HUES48 (cell line): Measurements from ENCODE around the gene GRIN3A.

ENCODE experiments used
- H3K27ac ChIP-seq: one replicate; pipeline ENCODE4 v1.7.0; 2013; ENCODE audit warnings: low read depth, low read length, inconsistent platforms
- H3K27me3 ChIP-seq: 2 replicates; pipeline ENCODE4 v1.6.1; 2013; ENCODE audit warnings: mild to moderate bottlenecking, low read length; ENCODE audit not compliant: control insufficient read depth, insufficient read depth
- H3K36me3 ChIP-seq: 2 replicates; pipeline ENCODE4 v1.6.1; 2013; ENCODE audit warnings: low read length; ENCODE audit not compliant: control insufficient read depth, insufficient read depth
- H3K4me1 ChIP-seq: 2 replicates; pipeline ENCODE4 v1.6.1; 2013; ENCODE audit warnings: mild to moderate bottlenecking, low read length; ENCODE audit not compliant: control insufficient read depth, insufficient read depth
- H3K4me3 ChIP-seq: 2 replicates; pipeline ENCODE4 v1.5.1; 2013; ENCODE audit warnings: mild to moderate bottlenecking, low read depth, low read length
- H3K9ac ChIP-seq: 2 replicates; pipeline ENCODE4 v1.6.1; 2013; ENCODE audit warnings: mild to moderate bottlenecking, low read depth, low read length, moderate library complexity
- H3K9me3 ChIP-seq: 2 replicates; pipeline ENCODE4 v1.6.1; 2013; ENCODE audit warnings: low read length; ENCODE audit not compliant: control insufficient read depth, insufficient read depth

Gene GRIN3A

GRCh38 chr9:101738566-101739183, at the start of gene GRIN3A:
Gene GRIN3A (minus strand): TSS chr9:101738647. CDS start chr9:101737979, 668 bp downstream.
- peak within 1 kb of the TSS; percentile 67 for H3K4me3 ChIP-seq
- H3K27ac ChIP-seq = no peak within 1 kb of the TSS
- no peaks in the 10 kb centered on the region for H3K36me3 ChIP-seq
- H3K27me3 ChIP-seq = peaks cover 53% of the 10 kb centered on the region
- H3K9ac ChIP-seq = no peak within 1 kb of the TSS
- no peaks in the 10 kb centered on the region for H3K9me3 ChIP-seq
- H3K4me1 ChIP-seq = peaks cover 31% of the 10 kb centered on the region

- no peaks in the 10 kb centered on the region for H3K9me3 ChIP-seq
- no peaks in the 10 kb centered on the region for H3K36me3 ChIP-seq
- H3K27ac ChIP-seq = no peak overlapping the region
- H3K4me1 ChIP-seq = no peaks in the 10 kb centered on the region
- H3K9ac ChIP-seq = no peak overlapping the region
- H3K27me3 ChIP-seq = no peaks in the 10 kb centered on the region
- H3K4me3 ChIP-seq = no peak overlapping the region
Observed at GRCh38 chr9:101787891-101788290, 49.4 kb upstream of the GRIN3A start.

GRCh38 chr9:101778332-101778731, 39.9 kb upstream of the GRIN3A start:
- no peak overlapping the region for H3K4me3 ChIP-seq
- no peak overlapping the region for H3K9ac ChIP-seq
- H3K4me1 ChIP-seq = peaks cover 3% of the 10 kb centered on the region; the same call in 1 of the 2 replicates
- no peaks in the 10 kb centered on the region for H3K27me3 ChIP-seq
- H3K36me3 ChIP-seq = no peaks in the 10 kb centered on the region
- H3K27ac ChIP-seq = no peak overlapping the region
- no peaks in the 10 kb centered on the region for H3K9me3 ChIP-seq

DNA sequence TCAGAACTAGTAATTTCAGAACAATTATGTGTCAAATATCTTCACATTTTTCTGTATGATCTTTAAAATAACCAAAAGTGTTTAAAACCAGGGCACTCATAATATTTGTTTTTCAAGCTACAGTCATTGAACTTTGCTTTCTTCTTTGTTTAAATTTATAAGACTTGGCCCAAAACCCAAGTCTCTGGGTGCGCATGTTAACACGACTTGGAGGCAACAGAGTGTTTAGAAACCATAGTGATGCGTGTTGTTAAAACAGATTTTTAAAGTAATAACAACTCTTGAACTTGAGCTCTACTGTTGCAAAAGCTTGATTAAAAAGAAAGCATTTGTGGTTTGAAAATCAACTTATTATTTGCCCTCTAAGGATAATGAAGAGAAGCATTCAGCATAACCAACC, 26.0 kb upstream of the GRIN3A start:
- H3K9me3 ChIP-seq = no peaks in the 10 kb centered on the region
- H3K27me3 ChIP-seq = no peaks in the 10 kb centered on the region
- no peaks in the 10 kb centered on the region for H3K36me3 ChIP-seq
- H3K4me3 ChIP-seq = no peak overlapping the region
- H3K4me1 ChIP-seq = no peaks in the 10 kb centered on the region
- no peak overlapping the region for H3K27ac ChIP-seq
- no peak overlapping the region for H3K9ac ChIP-seq

DNA sequence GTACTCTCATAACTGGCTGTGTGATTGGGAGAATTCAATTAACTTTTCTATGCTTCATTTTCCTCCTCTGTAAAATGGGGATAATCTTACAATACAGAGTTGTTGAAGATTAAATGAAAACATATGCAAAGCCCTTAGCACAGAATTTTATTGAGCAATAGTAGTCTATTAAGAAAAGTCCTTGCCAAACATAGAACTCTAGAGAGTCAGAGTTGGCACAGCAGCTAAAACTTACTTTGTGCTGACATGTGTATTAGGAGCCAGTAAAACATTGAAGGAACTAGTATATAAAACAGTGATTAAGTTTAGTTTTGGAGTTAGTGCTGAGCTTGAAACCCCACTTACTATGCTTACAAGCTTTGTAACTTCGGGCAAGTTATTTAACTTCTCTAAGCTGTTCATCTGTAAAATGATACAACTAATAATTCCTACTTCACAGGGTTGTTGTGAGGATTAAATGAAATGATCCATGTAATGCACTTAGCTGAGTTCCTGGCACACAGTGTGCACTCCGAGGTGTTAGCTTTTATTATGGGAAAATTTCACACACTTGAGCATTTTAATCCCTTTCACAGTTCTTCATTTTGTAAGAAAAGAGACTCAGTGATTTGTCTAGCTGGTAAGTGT, 20.0 kb upstream of the GRIN3A start:
- Histone ChIP-seq H3K9me3 (no peaks in the 10 kb centered on the region), H3K27me3 (no peaks in the 10 kb centered on the region), H3K9ac (no peak overlapping the region), H3K36me3 (no peaks in the 10 kb centered on the region), H3K27ac (no peak overlapping the region), H3K4me3 (no peak overlapping the region), H3K4me1 (no peaks in the 10 kb centered on the region)

DNA sequence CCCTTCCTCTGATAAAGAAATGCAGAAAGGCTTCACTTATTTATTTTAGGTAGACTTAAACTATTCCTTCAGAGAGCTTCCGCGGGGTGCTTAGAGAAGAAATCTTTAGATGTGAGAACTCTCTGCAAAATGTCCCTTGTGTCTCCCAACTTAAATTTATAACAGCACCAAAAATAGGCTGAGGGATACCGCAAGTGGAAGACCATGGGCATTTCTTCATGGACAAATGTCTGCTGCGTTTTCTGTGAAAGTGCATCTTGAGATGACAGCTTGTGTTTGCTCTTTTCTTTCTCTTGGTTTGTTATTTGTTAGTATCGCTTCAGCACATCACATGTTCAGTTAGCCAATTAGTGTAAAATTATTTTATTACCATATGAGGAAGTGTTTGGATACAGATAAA, 15.3 kb upstream of the GRIN3A start:
- Histone ChIP-seq H3K36me3 (no peaks in the 10 kb centered on the region), H3K4me1 (no peaks in the 10 kb centered on the region), H3K4me3 (no peak overlapping the region), H3K9ac (no peak overlapping the region), H3K27ac (no peak overlapping the region), H3K9me3 (no peaks in the 10 kb centered on the region), H3K27me3 (no peaks in the 10 kb centered on the region)

DNA sequence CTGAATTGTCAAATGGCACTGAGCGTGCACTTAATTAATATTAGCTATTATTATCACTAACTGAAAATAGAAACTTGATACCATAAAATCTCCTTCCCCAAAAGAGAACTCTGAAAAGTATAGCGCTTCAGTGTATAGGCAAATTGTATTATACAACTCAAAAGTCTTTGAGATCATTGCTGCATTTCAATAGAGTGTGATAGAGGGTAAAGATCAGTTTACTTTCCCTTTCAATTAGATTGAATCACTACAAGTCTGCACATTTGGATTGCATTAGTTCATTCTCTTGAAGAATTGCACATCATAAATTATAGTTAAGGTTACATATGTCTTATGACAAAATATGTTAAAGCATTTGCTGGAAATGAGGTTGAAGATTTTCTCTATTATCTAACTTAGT, 13.4 kb upstream of the GRIN3A start:
- Histone ChIP-seq H3K27ac (no peak overlapping the region), H3K4me3 (no peak overlapping the region), H3K36me3 (no peaks in the 10 kb centered on the region), H3K27me3 (no peaks in the 10 kb centered on the region), H3K4me1 (no peaks in the 10 kb centered on the region), H3K9me3 (no peaks in the 10 kb centered on the region), H3K9ac (no peak overlapping the region)

DNA sequence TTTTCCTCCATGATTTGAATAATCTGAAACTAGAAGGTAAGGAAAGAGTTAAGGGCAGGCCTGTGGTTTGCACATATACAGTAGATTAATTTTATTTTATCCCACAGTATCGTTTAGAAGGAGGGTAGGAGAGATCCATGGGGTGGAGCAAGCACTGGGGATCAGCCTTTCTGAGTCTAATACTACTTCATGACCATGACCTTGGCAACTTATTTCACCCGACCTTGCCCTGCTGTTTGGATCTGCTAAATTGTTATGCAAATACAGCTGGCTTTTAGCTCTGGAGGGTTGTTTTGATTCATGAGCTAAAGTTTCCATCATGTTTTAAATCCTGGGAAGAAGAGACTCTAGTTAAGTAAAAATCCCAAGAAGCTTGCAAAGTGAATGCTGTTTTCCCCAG, 864 bp upstream of the GRIN3A start:
- H3K36me3 ChIP-seq = no peaks in the 10 kb centered on the region
- no peak overlapping the region for H3K9ac ChIP-seq
- H3K27ac ChIP-seq = no peak overlapping the region
- no peaks in the 10 kb centered on the region for H3K9me3 ChIP-seq
- peak overlapping the region; percentile 67; the same call in 1 of the 2 replicates for H3K4me3 ChIP-seq
- peaks cover 31% of the 10 kb centered on the region for H3K4me1 ChIP-seq
- peaks cover 53% of the 10 kb centered on the region for H3K27me3 ChIP-seq

DNA sequence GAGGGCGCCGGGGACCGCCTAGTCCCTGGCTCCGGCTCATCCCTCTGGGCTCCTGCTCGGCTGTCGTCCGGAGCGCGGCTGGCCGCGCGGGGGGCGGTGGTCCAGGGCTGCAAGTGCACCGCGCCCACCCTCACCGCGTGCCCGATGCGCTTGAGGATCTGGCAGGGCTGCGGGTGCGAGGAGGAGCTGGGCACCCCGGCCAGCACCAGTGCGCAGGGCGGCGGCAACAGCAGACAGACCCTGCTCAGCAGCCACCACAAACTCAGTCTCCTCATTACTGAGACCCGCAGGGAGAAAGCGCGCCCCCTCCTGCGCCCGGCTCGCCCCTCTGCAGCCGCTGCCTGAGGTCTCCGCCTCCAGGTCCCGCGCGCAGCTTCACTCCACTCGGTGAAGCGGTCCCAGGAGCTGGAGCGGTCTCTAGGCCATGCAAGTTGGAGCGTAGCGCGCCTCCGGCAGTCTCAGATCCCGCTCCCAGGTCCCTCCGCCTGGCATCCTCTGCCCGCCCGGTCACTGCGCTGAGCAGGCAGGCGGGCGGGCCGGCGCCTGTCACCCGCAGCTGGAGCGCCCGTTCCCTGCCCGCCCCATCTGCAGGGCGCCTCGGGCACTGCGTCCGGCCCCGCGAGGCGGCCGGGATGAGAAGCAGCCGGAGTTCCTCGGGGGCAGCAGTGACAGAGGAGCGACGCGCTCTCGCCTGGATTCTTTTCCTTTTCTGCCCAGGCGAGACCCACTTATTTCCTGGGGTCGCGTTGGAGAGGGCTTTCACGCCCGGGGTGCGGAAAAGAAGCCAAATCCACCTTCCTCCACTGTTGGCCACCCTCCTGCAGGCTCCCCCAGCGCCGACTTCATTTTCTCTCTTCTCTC, 512 bp downstream of the GRIN3A start:
- Histone ChIP-seq H3K27me3 (peaks cover 53% of the 10 kb centered on the region), H3K4me3 (peak overlapping the region; percentile 67), H3K4me1 (peaks cover 31% of the 10 kb centered on the region), H3K27ac (no peak overlapping the region), H3K36me3 (no peaks in the 10 kb centered on the region), H3K9me3 (no peaks in the 10 kb centered on the region), H3K9ac (no peak overlapping the region)

GRCh38 chr9:101737165-101737704, 1.2 kb downstream of the GRIN3A start:
- Histone ChIP-seq H3K27ac (no peak overlapping the region), H3K9me3 (no peaks in the 10 kb centered on the region), H3K36me3 (no peaks in the 10 kb centered on the region), H3K27me3 (peaks cover 53% of the 10 kb centered on the region), H3K4me1 (peaks cover 31% of the 10 kb centered on the region), H3K9ac (no peak overlapping the region), H3K4me3 (peak overlapping the region; percentile 67)

DNA sequence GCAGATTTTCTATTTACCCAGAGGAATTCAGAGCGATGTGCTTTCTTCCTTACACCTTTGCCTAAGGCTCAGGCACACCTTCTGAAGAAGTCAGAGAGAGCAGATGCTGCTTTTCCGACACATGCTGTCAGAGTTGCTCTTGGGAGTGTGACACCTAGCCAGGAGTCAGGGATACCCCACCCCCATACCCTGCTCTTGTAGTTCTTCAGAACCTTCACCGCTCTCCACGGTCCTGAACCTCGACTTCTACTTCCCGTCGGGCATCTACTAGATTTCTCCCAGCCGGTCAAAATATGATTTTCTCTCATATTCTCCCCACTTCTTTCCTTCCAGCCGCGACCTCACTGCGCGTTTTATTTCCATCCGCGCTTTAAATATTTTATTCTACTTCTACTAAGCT, 1.7 kb downstream of the GRIN3A start:
- peak overlapping the region; percentile 67; the same call in 1 of the 2 replicates for H3K4me3 ChIP-seq
- H3K9ac ChIP-seq = no peak overlapping the region
- peaks cover 31% of the 10 kb centered on the region for H3K4me1 ChIP-seq
- no peak overlapping the region for H3K27ac ChIP-seq
- peaks cover 53% of the 10 kb centered on the region for H3K27me3 ChIP-seq
- H3K36me3 ChIP-seq = no peaks in the 10 kb centered on the region
- no peaks in the 10 kb centered on the region for H3K9me3 ChIP-seq
